AG09309 (cell line): Measurements from ENCODE around the gene UNG.

ENCODE experiments used
- DNase-seq: peaks from one replicate; pipeline ENCODE4 v3.0.0-alpha.2; 2010; ENCODE audit warnings: low read depth
- H3K4me3 ChIP-seq: 2 replicates; pipeline ENCODE4 v1.5.1; 2011; ENCODE audit warnings: mild to moderate bottlenecking, low read depth, low read length, moderate library complexity; ENCODE audit not compliant: control insufficient read depth
- TF ChIP-seq, protein P1 (sequence below): IDR thresholded peaks from 2 replicates; pipeline ENCODE4 v1.5.1; 2011; ENCODE audit warnings: mild to moderate bottlenecking, low read depth, low read length, inconsistent platforms; ENCODE audit not compliant: insufficient read depth, control insufficient read depth; ENCODE audit errors: missing control alignments

UNG gene

DNA sequence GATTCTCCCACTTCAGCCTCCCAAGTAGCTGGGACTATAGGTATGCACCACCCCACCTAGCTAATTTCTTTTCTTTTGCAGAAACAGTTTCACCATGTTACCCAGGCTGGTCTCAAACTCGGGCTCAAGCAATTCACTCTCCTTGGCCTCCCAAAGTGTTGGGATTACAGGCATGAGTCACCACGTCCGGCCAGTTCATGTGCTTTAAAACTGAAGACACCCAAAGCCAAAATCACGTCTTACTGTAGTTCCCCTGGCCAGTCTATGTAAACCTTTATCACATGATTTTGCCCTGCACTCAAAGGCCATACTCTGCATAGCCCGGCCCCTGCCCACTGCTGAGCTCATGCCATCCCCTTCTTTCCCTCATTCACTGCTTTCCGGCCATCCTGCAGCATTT is 8.6 kb upstream of the UNG start:
- TF ChIP-seq, protein P1, sequence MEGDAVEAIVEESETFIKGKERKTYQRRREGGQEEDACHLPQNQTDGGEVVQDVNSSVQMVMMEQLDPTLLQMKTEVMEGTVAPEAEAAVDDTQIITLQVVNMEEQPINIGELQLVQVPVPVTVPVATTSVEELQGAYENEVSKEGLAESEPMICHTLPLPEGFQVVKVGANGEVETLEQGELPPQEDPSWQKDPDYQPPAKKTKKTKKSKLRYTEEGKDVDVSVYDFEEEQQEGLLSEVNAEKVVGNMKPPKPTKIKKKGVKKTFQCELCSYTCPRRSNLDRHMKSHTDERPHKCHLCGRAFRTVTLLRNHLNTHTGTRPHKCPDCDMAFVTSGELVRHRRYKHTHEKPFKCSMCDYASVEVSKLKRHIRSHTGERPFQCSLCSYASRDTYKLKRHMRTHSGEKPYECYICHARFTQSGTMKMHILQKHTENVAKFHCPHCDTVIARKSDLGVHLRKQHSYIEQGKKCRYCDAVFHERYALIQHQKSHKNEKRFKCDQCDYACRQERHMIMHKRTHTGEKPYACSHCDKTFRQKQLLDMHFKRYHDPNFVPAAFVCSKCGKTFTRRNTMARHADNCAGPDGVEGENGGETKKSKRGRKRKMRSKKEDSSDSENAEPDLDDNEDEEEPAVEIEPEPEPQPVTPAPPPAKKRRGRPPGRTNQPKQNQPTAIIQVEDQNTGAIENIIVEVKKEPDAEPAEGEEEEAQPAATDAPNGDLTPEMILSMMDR = no peak
- DNase-seq = no peak
- no peak overlapping the region for H3K4me3 ChIP-seq

DNA sequence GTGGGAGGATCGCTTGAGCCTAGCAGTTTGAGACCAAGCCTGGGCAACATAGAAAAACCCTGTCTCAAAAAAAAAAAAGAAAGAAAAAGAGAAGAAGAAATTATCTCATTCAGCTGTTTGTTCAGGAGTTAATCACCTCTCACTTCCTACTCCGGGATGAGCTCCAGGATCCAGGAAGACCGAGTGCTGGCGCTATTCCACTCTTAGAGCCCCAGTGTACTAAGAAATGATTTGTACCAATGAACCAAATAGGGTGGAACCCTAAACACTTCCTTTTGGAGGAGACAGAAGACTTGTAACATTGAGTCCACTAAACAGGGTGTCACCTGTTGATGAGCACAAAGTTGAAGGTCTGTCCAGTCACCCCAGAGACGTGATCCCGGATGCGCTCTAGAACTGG is 7.7 kb upstream of the UNG start:
- H3K4me3 ChIP-seq = no peak overlapping the region
- no peak for DNase-seq
- TF ChIP-seq, protein P1 = no peak

DNA sequence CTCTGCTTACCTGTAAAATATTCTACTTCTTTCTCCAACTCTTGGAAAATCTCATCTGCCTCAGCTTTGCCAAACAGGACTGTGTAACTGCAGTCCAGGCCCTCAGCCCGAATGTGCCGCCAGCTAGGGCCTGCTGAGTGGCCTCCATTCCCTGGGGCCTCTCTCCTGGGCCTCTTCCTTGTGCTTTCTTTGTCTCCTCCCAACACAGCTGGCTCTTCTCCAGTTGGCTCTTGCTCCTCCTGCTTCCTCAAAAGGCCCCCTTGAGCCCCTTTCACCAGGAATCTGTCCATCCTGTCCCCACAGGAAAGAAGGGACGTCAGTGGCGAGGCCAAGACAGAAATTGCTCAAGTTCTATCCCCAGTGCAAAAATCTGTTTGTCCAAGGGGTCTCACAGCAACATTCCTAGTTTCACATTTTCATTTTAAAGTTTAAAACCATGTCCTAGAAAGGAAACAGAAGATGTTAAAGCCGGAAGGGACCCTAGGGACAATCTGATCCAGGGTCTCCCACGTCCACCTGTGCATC is 4.8 kb upstream of the UNG start:
- no peak for DNase-seq
- TF ChIP-seq, protein P1 = no peak
- peak overlapping the region; percentile 52 for H3K4me3 ChIP-seq

DNA sequence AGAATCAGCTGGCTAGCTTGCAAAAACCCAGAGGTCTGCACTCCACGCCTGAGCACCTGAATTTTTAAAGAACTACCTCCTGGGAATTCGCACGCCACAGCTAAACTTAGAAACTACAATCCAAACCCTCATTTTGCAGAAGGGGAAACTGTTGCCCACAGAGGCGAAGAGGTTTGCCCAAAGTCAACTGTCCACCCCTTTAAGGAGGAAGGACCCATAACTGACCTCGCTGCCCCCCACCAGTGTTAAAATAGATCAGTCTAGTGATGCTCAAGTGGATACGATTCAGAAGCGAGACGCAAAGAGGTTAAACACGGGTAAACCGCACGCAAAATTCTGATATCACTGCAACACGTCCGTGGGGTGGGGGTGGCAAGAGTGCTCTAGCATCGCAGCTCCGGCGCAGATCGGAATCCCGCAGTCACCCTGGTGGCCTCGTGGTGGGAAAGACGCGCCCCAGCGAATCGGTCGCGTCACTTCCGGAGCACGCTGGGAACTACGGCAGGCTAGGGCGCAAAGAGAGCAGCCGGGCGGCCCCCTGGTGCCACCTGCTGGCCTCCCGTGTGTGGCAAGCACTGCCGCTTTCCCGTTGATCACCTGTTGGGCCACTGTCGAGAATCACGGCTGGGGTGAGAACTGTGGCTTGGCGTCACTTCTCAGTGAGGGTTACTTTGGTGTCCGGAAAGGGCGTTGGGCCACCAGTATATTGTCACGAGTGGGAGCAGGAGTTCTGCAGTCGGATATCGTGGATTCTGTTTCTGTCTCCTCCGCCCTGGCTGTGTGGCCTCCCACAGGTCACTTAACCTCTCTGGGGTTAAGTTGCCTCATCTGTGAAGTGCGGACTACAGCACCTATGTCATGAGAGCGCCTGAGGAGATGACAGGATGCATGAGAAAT is 4.1 kb upstream of the UNG start, which contains the start of gene ALKBH2:
ALKBH2 (minus strand) TSS at position 451 of the 897 bp plus-strand sequence. CDS start 686 bp downstream, outside the sequence.
- DNase-seq = peak; percentile 54
- TF ChIP-seq, protein P1 = peak; percentile 99
- peak within 1 kb of the TSS; percentile 52 for H3K4me3 ChIP-seq

DNA sequence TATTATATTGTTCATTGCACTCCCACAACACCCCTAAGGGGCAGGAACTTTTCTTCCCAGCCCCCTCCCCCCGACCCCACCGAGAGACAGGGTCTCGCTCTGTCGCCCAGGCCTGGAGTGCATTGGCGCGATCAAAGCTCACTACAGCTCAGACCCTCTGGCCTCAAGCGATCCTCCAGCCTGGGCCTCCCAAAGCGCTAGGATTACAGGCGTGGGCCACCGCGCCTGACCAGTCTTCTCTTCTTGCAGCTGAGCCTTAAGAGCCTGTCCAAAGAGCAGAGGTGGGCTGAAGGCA is 310 bp upstream of the UNG start:
- TF ChIP-seq, protein P1 = no peak

GRCh38 chr12:109098183-109098604 is 797 bp downstream of the UNG start:
- no peak for DNase-seq
- H3K4me3 ChIP-seq = peak overlapping the region; percentile 93
- TF ChIP-seq, protein P1 = no peak

More for the DNA sequence above, 310 bp upstream of the UNG start:
- DNase-seq = no peak
- H3K4me3 ChIP-seq = peak overlapping the region; percentile 93

DNA sequence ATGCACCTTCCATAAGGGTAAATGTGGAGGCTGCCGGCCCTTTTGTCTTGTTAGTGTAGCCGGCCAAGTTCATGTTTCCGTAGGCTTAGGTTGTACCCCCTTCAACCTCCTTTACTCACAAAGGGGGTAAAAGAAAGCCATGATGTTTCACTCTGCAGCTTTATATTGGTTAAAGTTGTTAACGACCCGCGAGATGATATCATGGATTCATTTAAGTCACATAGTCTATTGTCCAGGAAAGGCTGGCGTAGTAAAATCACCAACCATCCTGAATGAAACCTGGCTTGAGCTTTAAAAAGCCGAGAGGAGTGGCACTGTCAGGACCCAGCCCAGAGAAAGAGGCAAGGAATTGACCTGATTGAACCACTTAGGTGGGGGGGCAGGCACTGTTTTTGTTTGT is 1.3 kb downstream of the UNG start:
- TF ChIP-seq, protein P1 = no peak
- DNase-seq = no peak
- peak overlapping the region; percentile 93 for H3K4me3 ChIP-seq
